ENCODE data around the gene TESPA1. TPM values are rescaled to one million over a fixed set of nuclear protein-coding genes. Genes with fewer than 3 reads are reported as not detected.

The TESPA1 gene
- polyA plus RNA-seq, 1 donor from 2014 or later, result not detected

- Histone ChIP-seq H3F3A (ENCODE audit: insufficient read depth, low read length, poor library complexity, severe bottlenecking) (no peaks in the 10 kb centered on the region), H3K9ac (ENCODE audit: low read length) (no peak overlapping the region), H3K27me3 (ENCODE audit: insufficient read depth, low read depth, low read length) (peaks cover 5% of the 10 kb centered on the region), H3K79me2 (replicated peaks; ENCODE audit: insufficient read depth, low read length) (no peaks in the 10 kb centered on the region), H3K9me2 (ENCODE audit: insufficient read depth, low read length) (no peaks in the 10 kb centered on the region), H3K4me3 (ENCODE audit: low read length) (no peak overlapping the region), H3K36me3 (ENCODE audit: insufficient read depth, low read length) (no peaks in the 10 kb centered on the region), H3K9me3 (ENCODE audit: low read length) (no peaks in the 10 kb centered on the region), H4K20me1 (ENCODE audit: insufficient read depth) (no peaks in the 10 kb centered on the region), H2AFZ (ENCODE audit: low read depth, low read length) (no peak overlapping the region), H3K4me2 (ENCODE audit: low read length) (no peak overlapping the region), H3K27ac (ENCODE audit: low read length) (no peak overlapping the region)
- TF ChIP-seq EP300 (conservative IDR thresholded peaks at IDR 0.05; ENCODE audit: poor library complexity, severe bottlenecking), result no peak
- TF ChIP-seq POLR2AphosphoS5 (IDR thresholded peaks at IDR 0.05), result no peak
- TF ChIP-seq EZH2 (IDR thresholded peaks at IDR 0.05; ENCODE audit: borderline replicate concordance, insufficient read depth, low read length, poor library complexity, severe bottlenecking), result no peak
- TF ChIP-seq RAD21 (conservative IDR thresholded peaks at IDR 0.05), result no peak
- TF ChIP-seq, protein P1, sequence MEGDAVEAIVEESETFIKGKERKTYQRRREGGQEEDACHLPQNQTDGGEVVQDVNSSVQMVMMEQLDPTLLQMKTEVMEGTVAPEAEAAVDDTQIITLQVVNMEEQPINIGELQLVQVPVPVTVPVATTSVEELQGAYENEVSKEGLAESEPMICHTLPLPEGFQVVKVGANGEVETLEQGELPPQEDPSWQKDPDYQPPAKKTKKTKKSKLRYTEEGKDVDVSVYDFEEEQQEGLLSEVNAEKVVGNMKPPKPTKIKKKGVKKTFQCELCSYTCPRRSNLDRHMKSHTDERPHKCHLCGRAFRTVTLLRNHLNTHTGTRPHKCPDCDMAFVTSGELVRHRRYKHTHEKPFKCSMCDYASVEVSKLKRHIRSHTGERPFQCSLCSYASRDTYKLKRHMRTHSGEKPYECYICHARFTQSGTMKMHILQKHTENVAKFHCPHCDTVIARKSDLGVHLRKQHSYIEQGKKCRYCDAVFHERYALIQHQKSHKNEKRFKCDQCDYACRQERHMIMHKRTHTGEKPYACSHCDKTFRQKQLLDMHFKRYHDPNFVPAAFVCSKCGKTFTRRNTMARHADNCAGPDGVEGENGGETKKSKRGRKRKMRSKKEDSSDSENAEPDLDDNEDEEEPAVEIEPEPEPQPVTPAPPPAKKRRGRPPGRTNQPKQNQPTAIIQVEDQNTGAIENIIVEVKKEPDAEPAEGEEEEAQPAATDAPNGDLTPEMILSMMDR (IDR thresholded peaks at IDR 0.05; ENCODE audit: poor library complexity, severe bottlenecking), result no peak
- TF ChIP-seq SMC3 (conservative IDR thresholded peaks at IDR 0.05; ENCODE audit: poor library complexity), result no peak
- TF ChIP-seq TAF1 (IDR thresholded peaks at IDR 0.05; ENCODE audit: low read depth), result no peak
- TF ChIP-seq MXI1 (conservative IDR thresholded peaks at IDR 0.05; ENCODE audit: poor library complexity, severe bottlenecking), result no peak
- TF ChIP-seq, protein P2, sequence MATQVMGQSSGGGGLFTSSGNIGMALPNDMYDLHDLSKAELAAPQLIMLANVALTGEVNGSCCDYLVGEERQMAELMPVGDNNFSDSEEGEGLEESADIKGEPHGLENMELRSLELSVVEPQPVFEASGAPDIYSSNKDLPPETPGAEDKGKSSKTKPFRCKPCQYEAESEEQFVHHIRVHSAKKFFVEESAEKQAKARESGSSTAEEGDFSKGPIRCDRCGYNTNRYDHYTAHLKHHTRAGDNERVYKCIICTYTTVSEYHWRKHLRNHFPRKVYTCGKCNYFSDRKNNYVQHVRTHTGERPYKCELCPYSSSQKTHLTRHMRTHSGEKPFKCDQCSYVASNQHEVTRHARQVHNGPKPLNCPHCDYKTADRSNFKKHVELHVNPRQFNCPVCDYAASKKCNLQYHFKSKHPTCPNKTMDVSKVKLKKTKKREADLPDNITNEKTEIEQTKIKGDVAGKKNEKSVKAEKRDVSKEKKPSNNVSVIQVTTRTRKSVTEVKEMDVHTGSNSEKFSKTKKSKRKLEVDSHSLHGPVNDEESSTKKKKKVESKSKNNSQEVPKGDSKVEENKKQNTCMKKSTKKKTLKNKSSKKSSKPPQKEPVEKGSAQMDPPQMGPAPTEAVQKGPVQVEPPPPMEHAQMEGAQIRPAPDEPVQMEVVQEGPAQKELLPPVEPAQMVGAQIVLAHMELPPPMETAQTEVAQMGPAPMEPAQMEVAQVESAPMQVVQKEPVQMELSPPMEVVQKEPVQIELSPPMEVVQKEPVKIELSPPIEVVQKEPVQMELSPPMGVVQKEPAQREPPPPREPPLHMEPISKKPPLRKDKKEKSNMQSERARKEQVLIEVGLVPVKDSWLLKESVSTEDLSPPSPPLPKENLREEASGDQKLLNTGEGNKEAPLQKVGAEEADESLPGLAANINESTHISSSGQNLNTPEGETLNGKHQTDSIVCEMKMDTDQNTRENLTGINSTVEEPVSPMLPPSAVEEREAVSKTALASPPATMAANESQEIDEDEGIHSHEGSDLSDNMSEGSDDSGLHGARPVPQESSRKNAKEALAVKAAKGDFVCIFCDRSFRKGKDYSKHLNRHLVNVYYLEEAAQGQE (IDR thresholded peaks at IDR 0.05; ENCODE audit: borderline replicate concordance), result no peak
These were observed 40.9 kb upstream of the TESPA1 start for GRCh38 chr12:55025508-55025907.

- peaks cover 14% of the 10 kb centered on the region for H3K27me3 ChIP-seq (ENCODE audit: insufficient read depth, low read depth, low read length)
- no peak overlapping the region for H3K9ac ChIP-seq (ENCODE audit: low read length)
These were observed 40.0 kb upstream of the TESPA1 start for GRCh38 chr12:55024575-55024974.

More at GRCh38 chr12:55024575-55024974, 40.0 kb upstream of the TESPA1 start:
- no peaks in the 10 kb centered on the region for H4K20me1 ChIP-seq (ENCODE audit: insufficient read depth)
- no peaks in the 10 kb centered on the region for H3K9me2 ChIP-seq (ENCODE audit: insufficient read depth, low read length)
- H3K79me2 ChIP-seq (replicated peaks; ENCODE audit: insufficient read depth, low read length), result no peaks in the 10 kb centered on the region
- H3K27ac ChIP-seq (ENCODE audit: low read length), result no peak overlapping the region
- no peak overlapping the region for H3K4me2 ChIP-seq (ENCODE audit: low read length)
- no peaks in the 10 kb centered on the region for H3K36me3 ChIP-seq (ENCODE audit: insufficient read depth, low read length)
- H3F3A ChIP-seq (ENCODE audit: insufficient read depth, low read length, poor library complexity, severe bottlenecking), result no peaks in the 10 kb centered on the region
- H2AFZ ChIP-seq (ENCODE audit: low read depth, low read length), result no peak overlapping the region
- TF ChIP-seq, protein P1 (IDR thresholded peaks at IDR 0.05; ENCODE audit: poor library complexity, severe bottlenecking), result no peak
- TF ChIP-seq, protein P2 (IDR thresholded peaks at IDR 0.05; ENCODE audit: borderline replicate concordance), result no peak
- TF ChIP-seq SMC3 (conservative IDR thresholded peaks at IDR 0.05; ENCODE audit: poor library complexity) (no peak), RAD21 (conservative IDR thresholded peaks at IDR 0.05) (no peak), MXI1 (conservative IDR thresholded peaks at IDR 0.05; ENCODE audit: poor library complexity, severe bottlenecking) (no peak), POLR2AphosphoS5 (IDR thresholded peaks at IDR 0.05) (no peak), EP300 (conservative IDR thresholded peaks at IDR 0.05; ENCODE audit: poor library complexity, severe bottlenecking) (no peak), TAF1 (IDR thresholded peaks at IDR 0.05; ENCODE audit: low read depth) (no peak), EZH2 (IDR thresholded peaks at IDR 0.05; ENCODE audit: borderline replicate concordance, insufficient read depth, low read length, poor library complexity, severe bottlenecking) (no peak)
- no peaks in the 10 kb centered on the region for H3K9me3 ChIP-seq (ENCODE audit: low read length)
- no peak overlapping the region for H3K4me3 ChIP-seq (ENCODE audit: low read length)

Measured in neural cell (in vitro differentiated cells).